NK-92 (cell line): ENCODE data around the gene PSMC2.
"Not testable (repeated sequence)": the region's sequence is repeated elsewhere in the genome, so short reads cannot be mapped to it uniquely, and the experiment has no call there.

ENCODE experiments used
- DNase-seq: peaks from one replicate; lab custom pipeline; 2025; ENCODE audit not compliant: unreplicated experiment; lab: John Stamatoyannopoulos, UW

The PSMC2 gene

DNA sequence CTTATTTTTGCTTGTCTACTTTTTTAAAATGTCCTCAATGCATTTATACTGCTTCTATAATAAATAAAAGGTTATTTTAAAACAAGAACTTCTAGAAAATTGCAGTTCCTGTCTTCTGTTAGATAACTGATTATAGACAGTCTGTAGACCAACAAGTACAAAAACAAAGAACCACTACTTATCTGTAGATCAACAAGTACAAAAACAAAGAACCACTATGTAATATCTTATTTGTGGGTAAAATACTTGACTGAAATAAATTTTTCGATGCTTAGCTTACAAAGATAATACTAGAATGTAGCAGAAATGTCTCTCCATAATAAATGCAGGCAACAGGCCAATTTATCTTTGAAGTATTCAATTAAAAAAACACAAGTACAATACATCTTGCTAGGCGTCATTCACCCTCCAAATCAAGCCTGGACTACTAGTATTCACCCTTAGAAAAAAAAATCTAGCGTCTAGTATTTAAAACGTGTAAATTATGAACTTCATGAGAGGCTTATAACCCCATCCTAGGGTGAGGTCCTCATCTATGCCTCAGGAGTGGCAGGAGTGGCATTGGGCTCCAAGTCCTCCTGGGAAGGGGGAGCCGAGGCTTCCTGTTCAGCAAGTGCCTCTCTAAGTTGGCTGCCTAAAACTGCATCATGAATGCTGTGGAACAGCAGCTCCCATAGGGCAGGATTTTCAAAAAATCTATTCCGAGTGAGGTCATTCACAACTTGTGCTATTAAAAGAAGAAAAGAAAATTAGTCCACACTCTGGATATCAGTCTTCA lies 26.6 kb downstream of the PSMC2 start:
- DNase-seq = no peak

DNA sequence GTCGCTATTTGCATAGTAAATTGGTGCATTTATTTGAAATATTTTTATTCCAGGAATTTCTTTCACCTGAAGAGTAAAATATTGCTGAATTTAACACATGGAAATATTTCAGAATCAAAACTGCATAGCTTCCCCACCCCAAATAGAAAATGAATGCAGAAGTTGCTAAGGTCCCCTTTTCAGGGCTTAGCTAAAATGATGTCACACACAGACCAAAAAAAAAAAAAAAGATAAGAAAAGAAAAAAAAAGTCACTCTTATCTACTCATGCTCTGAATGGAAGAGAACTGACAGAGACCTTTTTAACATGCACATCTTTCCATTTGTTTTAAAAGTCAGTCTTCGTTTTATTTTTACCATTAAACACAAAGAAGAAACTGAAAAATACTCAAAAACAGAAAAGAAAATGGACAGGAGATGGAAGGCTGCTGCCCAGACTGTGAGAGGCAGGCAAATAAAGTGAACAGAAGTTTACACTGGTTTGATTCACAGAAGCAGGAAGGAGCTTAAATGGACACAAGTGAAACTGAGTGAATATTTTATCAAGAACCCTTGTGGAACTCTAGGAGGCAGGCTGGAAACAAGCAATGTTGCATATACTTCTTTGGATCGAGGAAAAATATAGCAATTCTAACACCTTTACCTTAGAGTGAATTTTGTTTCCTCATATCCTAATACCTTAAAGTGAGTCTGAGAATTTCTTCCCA lies 32.0 kb downstream of the PSMC2 start:
- DNase-seq = no peak

GRCh38 chr7:103380395-103381191 lies 33.1 kb downstream of the PSMC2 start:
- DNase-seq = no peak

- DNase-seq = no peak
Observed at GRCh38 chr7:103381280-103382031, 34.0 kb downstream of the PSMC2 start.

GRCh38 chr7:103382032-103382402 lies 34.6 kb downstream of the PSMC2 start:
- DNase-seq = no peak

GRCh38 chr7:103387242-103387641 lies 39.8 kb downstream of the PSMC2 start:
- no peak for DNase-seq

GRCh38 chr7:103388469-103389140 lies 41.2 kb downstream of the PSMC2 start:
- DNase-seq = no peak

DNA sequence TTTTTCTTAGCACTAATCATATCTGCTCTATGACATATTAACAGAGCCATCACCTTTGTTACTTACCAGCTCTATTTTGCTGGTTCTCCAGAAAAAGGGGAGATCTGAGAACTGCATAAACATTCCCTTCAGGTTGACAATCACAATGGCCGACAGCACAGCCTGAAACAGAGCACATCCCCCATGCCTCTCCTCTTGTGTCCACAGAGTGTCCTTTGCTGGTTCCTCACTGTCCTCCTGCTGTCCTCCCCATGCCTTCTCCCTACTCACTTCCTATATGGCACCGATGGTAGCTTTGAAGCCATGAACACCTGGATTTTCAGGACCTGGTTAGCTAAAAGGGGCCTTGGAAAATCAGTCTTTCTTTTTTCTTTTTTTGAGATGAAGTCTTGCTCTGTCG lies 41.8 kb downstream of the PSMC2 start:
- no peak for DNase-seq

GRCh38 chr7:103391150-103391549 lies 43.7 kb downstream of the PSMC2 start:
- no peak for DNase-seq

DNA sequence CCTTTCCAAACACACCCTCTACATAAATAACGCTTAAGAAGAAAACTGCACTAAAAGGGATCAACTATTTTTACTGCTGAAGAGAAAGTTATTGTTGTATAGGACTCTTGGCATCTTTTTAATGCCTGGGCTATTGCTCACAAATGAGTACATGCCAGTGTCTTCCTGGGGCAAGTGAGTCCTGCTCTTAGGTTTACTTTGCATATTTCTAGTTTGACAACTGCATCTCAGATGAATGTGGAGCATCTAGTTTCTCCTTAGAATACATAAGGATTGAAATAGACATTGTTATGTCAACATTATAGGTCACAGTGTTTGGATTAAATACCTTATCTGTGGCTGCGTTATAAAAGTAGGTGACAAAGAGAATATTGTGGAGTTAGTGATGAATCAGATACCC lies 44.5 kb downstream of the PSMC2 start:
- no peak for DNase-seq

- no peak for DNase-seq
Observed at GRCh38 chr7:103394566-103394965, 47.1 kb downstream of the PSMC2 start.

- no peak for DNase-seq
Observed at GRCh38 chr7:103395071-103395470, 47.6 kb downstream of the PSMC2 start.

- DNase-seq = no peak
Observed at GRCh38 chr7:103396471-103396870, 49.0 kb downstream of the PSMC2 start.

DNA sequence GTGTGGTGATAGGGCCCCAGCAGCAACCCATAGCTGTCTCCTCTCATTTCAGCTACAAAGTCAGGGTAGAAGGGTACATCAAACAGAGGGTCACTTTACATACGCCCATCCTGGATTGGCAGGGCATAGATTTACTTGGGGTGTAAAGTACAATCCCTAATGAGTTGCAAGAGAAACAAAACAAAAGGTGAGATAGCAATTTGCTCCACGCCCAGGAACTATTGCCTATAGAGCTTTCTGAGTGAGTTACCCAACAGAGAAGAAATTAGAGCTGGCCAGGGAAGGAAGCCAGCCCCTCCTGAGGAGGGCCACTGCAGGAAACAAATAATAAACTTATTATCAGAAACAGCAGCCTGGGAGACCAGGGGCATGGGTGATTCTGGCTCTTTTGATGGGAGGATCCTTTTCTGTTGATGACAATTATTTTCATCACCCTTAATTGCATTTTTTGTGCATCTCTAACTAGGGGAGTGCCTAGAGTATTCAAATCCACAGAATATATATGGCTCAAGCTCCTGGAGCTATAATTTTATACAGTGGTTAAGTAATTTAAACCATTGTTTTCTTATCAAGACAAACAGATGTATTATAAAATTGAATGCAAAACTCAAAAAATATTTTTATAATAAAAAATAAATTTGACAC lies 51.2 kb downstream of the PSMC2 start:
- DNase-seq = no peak

DNA sequence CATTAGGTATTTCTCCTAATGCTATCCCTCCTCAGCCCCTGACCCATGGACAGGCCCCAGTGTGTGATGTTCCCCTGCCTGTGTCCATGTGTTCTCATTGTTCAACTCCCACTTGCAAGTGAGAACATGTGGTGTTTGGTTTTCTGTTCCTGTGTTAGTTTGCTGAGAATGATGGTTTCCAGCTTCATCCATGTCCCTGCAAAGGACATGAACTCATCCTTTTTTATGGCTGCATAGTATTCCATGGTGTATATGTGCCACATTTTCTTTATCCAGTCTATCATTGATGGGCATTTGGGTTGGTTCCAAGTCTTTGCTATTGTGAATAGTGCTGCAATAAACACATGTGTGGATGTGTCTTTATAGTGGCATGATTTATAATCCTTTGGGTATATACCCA lies 52.2 kb downstream of the PSMC2 start:
- not testable (repeated sequence) for DNase-seq

- not testable (repeated sequence) for DNase-seq
Observed at GRCh38 chr7:103405789-103406613, 58.6 kb downstream of the PSMC2 start.

DNA sequence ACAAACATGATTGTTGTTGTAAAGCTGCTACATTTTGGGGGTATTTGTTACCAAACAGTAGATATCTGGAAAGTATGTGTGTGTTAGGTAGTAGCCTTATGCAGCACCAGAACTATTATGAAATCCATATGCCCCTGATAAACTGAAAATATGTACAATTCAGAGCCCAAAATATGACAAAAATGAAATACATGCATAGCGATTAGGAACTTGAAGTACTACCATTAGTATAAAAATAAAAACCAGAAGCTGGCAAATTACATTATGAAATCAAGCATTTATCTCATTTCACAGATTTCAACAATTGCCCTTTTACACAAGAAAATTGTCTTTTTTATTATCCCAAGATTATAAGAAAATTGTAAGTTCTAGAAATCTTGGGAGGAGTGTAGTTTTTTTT lies 64.7 kb downstream of the PSMC2 start:
- DNase-seq = no peak

DNA sequence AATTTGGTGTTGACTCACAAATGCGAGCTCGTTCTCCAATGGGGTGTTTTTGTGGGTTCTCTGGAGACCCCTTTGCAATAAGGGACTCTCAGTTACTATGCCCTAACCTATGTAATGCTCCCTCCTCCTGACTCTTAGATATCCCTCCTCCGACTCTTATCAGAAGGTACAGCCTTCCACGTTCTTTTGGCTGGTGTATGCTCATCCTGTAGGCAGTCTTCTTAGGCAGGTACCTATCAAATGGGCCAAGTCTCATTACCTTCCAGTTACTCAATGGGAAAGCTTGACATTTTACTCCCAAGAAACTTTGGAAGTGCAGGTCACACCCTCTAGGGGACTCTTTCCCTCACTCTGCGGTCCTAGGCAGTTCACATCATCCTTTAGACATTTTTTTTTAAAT lies 66.0 kb downstream of the PSMC2 start:
- no peak for DNase-seq

- no peak for DNase-seq
Observed at GRCh38 chr7:103418241-103418640, 70.8 kb downstream of the PSMC2 start.
